A549 (cell line): ENCODE results near the gene EHD2. TPM values are rescaled to one million over a fixed set of nuclear protein-coding genes. Genes with fewer than 3 reads are reported as not detected.
A peak's percentile ranks its signal among the peaks of the same experiment; 100 is the strongest.
"Not testable (repeated sequence)": the region's sequence is repeated elsewhere in the genome, so short reads cannot be mapped to it uniquely, and the experiment has no call there.

Experiments used
- ATAC-seq, 2 experiments: fragments of 200-7000 bp in 1 of 2; fragments of >200 bp in 1 of 2; cut with Nextera tagmentation in 1 of 2; cut with Tn5 transposase in 1 of 2; 3 replicates each; pipeline versions ENCODE4 v1.8.0 to v1.9.1; 2018 to 2020; ENCODE audit warnings: mild to moderate bottlenecking in 1 of 2, moderate library complexity in 1 of 2
- CTCF ChIA-PET: fragments of 300-600 bp; sonication (Branson Sonifier 250); formaldehyde crosslinking; extraction: SDS; loops from one replicate; lab custom pipeline; 2021; ENCODE audit warnings: antibody characterized with exemption, inconsistent platforms; lab: Yijun Ruan, JAX
- POLR2A ChIA-PET: fragments of 350-600 bp; formaldehyde crosslinking; extraction: SDS; loops from one replicate; lab custom pipeline; 2021; ENCODE audit warnings: antibody characterized with exemption, inconsistent platforms; lab: Yijun Ruan, JAX
- DNase-seq, 2 experiments: peaks; one replicate each; pipeline versions ENCODE4 v3.0.0 to v3.0.0-alpha.2; 2011 to 2016; ENCODE audit warnings: low read depth in 1 of 2, low spot score in 1 of 2
- FAIRE-seq: peaks from 2 replicates; lab custom pipeline; 2011; peaks lifted over from hg19 to GRCh38; lab: Jason Lieb, UNC
- H3K27ac ChIP-seq, 2 experiments: fragments of >200 bp; sonication (Bioruptor Twin); formaldehyde crosslinking; 3 replicates each; pipeline ENCODE4 v1.5.1; 2016 to 2017
- H3K4me1 ChIP-seq: fragments of >200 bp; sonication (Bioruptor Twin); formaldehyde crosslinking; 3 replicates; pipeline ENCODE4 v1.6.1; 2016
- H3K4me2 ChIP-seq: fragments of >200 bp; sonication (Bioruptor Twin); formaldehyde crosslinking; 3 replicates; pipeline ENCODE4 v1.6.1; 2016
- H3K4me3 ChIP-seq: fragments of >200 bp; sonication (Bioruptor Twin); formaldehyde crosslinking; 3 replicates; pipeline ENCODE4 v1.5.1; 2016
- H3K9me3 ChIP-seq: fragments of >200 bp; sonication (Bioruptor Twin); formaldehyde crosslinking; 3 replicates; pipeline ENCODE4 v1.6.1; 2016
- BHLHE40 ChIP-seq: IDR thresholded peaks from 2 replicates; pipeline ENCODE4 v1.6.1; 2012; ENCODE audit warnings: low read depth, low read length, inconsistent platforms
- GATA3 ChIP-seq: IDR thresholded peaks from 2 replicates; pipeline ENCODE4 v1.6.1; 2012; ENCODE audit warnings: borderline replicate concordance
- HOXB5 ChIP-seq: fragments of 250-450 bp; sonication (Bioruptor Pico); IDR thresholded peaks from 2 replicates; pipeline ENCODE4 v1.5.0; 2020; ENCODE audit warnings: mild to moderate bottlenecking, moderate library complexity
- JUN ChIP-seq, 2 experiments: fragments of >200 bp; sonication (Bioruptor Twin); formaldehyde crosslinking; IDR thresholded peaks; 2 replicates in 1 of 2; 3 replicates in 1 of 2; pipeline ENCODE4 v1.6.1; 2016 to 2017
- KDM1A ChIP-seq: fragments of 200-600 bp; sonication (generic); IDR thresholded peaks from 2 replicates; pipeline ENCODE4 v1.6.1; 2016; ENCODE audit warnings: low read depth, mild to moderate bottlenecking
- KDM5A ChIP-seq: fragments of 200-600 bp; sonication (generic); IDR thresholded peaks from 2 replicates; pipeline ENCODE4 v1.6.1; 2016; ENCODE audit warnings: antibody characterized with exemption, mild to moderate bottlenecking
- MAZ ChIP-seq: fragments of 150-350 bp; IDR thresholded peaks from 2 replicates; pipeline ENCODE4 v1.6.1; 2014; ENCODE audit warnings: antibody characterized with exemption, low read depth, low read length, borderline replicate concordance
- NR3C1 ChIP-seq: fragments of >200 bp; sonication (Bioruptor Twin); formaldehyde crosslinking; IDR thresholded peaks from 3 replicates; pipeline ENCODE4 v1.6.1; 2017
- PHF8 ChIP-seq: fragments of 200-600 bp; sonication (generic); IDR thresholded peaks from 2 replicates; pipeline ENCODE4 v1.6.1; 2016; ENCODE audit warnings: low read depth, mild to moderate bottlenecking, antibody characterized with exemption, moderate library complexity, borderline replicate concordance
- POLR2A ChIP-seq: IDR thresholded peaks from 2 replicates; pipeline ENCODE4 v1.6.1; 2012; ENCODE audit warnings: mild to moderate bottlenecking, low read length
- RFX5 ChIP-seq: fragments of 450-650 bp; IDR thresholded peaks from 2 replicates; pipeline ENCODE4 v1.7.1; 2014; ENCODE audit warnings: antibody characterized with exemption, mild to moderate bottlenecking, moderate library complexity
- SREBF2 ChIP-seq: fragments of 450-650 bp; IDR thresholded peaks from 2 replicates; pipeline ENCODE4 v1.6.1; 2014; ENCODE audit warnings: mild to moderate bottlenecking, moderate library complexity
- WGBS: methylation state at CpG from one replicate; pipeline ENCODE4 v1.1.6; 2017; ENCODE audit errors: missing lambda C conversion rate; 5-methylcytosine and 5-hydroxymethylcytosine counted together
- polyA plus RNA-seq, 4 experiments: library from polyadenylated mRNA; depleted of rRNA in 3 of 4; stranded (reverse); fragments of >200 nt; fragmentation: RNase III in 1 of 4; extraction: RNeasy Plus Mini Kit Qiagen cat#74134 plus additional on column Dnase treatment in 1 of 4; gene quantifications; 2 replicates in 3 of 4; 3 replicates in 1 of 4; pipeline ENCODE4 v1.2.3, GENCODE V29; 2011 to 2017
- TF ChIP-seq, protein P1 (sequence below): IDR thresholded peaks from 2 replicates; pipeline ENCODE4 v1.6.1; 2012
- TF ChIP-seq, protein P2 (sequence below): IDR thresholded peaks from 2 replicates; pipeline ENCODE4 v1.6.1; 2012; ENCODE audit warnings: low read depth, borderline replicate concordance
- TF ChIP-seq, protein P3 (sequence below): fragments of >200 bp; sonication (Bioruptor Twin); formaldehyde crosslinking; IDR thresholded peaks from 3 replicates; pipeline ENCODE4 v1.5.1; 2016
- TF ChIP-seq, protein P4 (sequence below): fragments of >200 bp; sonication (Bioruptor Twin); formaldehyde crosslinking; IDR thresholded peaks from 3 replicates; pipeline ENCODE4 v1.6.1; 2016
- TF ChIP-seq, protein P5 (sequence below): IDR thresholded peaks from 2 replicates; pipeline ENCODE4 v1.6.1; 2012

The EHD2 gene
- polyA plus RNA-seq, 2 of the 4 experiments (the other 2 are of a cell fraction) = 32.3 to 105 TPM

DNA sequence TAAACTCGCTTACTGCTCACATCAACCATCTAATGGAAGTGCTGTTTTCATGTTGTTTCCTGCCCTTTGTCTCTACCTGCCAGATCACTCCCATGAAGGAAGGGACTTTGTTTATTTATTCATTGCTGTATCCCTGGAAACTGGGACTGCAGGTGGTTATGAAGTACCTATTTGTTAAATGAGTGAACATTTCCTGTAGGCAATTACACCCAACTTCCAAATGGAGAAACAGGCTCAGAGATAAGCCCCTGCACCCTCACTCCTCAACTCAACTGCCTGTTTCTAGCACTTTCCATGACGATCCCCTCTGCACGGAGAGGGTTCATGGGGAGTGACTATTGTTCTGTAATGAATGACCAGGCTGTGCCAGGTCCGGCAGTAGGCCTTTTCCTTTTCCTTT lies 63.3 kb downstream of the EHD2 start:
- ATAC-seq (no peak), FAIRE-seq (peak; percentile 13), DNase-seq (peak in 1 of 2 experiments; percentile 61)
- no peaks in the 10 kb centered on the region for H3K9me3 ChIP-seq
- ChIA-PET POLR2A (no interaction called here), CTCF (interaction anchor here (1.1 to 4.8 kb wide), 6 partner anchors 10 to 87 kb away, joined by 3 to 26 read pairs (median 9); partner anchors contain the start of gene EHD2)
- no peak overlapping the region for H3K27ac ChIP-seq
- H3K4me3 ChIP-seq = no peak overlapping the region
- H3K4me1 ChIP-seq = peaks cover 16% of the 10 kb centered on the region
- TF ChIP-seq NR3C1 = no peak
- H3K4me2 ChIP-seq = no peak overlapping the region
- 83% methylated on average over 4 of the region's 4 CpGs for WGBS

DNA sequence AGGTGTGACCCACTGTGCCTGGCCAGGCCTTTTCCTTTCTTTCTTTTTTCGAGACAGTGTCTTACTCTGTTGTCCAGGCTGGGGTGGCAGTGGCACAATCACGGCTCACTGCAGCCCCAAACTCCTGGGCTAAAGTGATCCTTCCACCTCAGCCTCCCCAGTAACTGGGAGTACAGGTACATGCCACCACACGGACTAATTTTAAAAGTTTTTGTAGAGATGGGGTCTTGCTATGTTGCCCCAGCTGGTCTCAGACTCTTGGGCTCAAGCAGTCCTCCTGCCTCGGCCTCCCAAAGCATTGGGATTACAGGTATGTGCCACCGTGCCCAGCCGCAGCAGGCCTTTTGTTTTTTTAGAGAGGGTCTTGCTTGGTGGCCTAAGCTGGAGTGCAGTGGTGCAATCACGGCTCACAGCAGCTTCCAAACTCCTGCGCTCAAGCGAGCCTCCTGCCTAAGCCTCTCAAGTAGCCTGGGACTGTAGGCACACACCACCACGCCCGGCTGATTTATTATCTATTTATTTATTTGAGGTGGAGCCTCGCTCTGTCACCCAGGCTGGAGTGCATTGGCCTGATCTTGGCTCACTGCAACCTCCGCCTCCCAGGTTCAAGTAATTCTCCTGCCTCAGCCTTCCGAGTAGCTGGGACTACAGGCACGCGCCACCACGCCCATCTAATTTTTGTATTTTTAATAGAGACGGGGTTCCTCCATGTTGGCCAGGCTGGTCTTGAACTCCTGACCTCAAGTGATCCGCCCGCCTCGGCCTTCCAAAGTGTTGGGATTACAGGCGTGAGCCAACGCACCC lies 64.2 kb downstream of the EHD2 start:
- Histone ChIP-seq H3K4me3 (peak overlapping the region; percentile 79), H3K27ac (peak overlapping the region; percentile 90 to 94), H3K4me2 (peak overlapping the region; percentile 90), H3K4me1 (peaks cover 16% of the 10 kb centered on the region)
- TF ChIP-seq KDM1A = 0 out of 2 replicates have a peak, but pooled peaks have one; percentile 16
- ChIA-PET CTCF (interaction anchor here (0.9 to 4.8 kb wide), 5 partner anchors 10 to 349 kb away, joined by 3 to 26 read pairs (median 11); no protein-coding TSS in a partner anchor), POLR2A (interaction anchor here (0.6 to 0.7 kb wide), 2 partner anchors 13 to 32 kb away, joined by 3 read pairs; partner anchors contain the start of gene NOP53)
- ATAC-seq, DNase-seq, H3K9me3 ChIP-seq, FAIRE-seq: not testable (repeated sequence)
- WGBS = 65% methylated on average over 23 of the region's 23 CpGs

DNA sequence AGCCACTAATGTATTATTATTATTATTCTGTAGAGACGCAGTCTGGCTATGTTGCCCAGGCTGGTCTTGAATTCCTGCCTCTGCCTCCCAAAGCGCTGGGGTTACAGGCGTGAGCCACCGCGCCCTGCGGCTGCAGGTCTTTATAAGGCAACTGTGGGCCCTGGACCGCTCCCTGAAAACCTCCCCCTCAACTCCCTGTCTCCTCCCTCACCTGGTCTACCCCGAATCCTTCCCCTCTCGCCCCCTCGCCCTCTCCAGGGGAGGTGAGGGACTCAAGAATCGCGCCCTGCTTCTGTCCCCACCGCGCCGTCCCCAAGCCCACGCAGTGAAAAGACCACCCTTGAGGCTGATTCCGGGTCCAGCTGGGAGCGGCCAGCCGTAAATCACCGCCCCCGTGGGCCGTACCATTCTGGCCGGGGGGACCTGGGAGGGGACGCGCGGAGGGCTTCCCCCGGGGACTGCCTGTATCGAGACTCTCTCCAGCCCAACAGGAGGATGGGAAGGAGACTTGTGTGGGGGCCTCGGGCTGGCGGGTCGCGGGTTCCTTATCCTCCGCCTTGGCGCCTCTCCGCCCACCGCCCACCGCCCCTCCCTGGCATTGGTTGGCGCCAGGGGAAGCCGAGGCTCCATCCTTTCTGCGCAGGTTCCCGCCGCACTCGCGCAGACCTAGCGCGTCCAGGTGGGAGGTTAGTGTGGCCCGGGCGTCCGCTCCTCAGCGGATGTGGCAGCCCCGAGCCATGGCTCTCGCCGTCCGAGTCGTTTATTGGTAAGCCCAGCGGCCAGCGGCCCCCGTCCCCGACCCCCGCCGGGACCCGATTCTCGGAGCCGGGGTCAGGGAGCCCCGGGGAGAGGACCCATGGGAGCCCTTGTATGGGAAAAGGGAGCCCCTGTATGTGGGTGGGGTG lies 65.1 kb downstream of the EHD2 start, which contains the start of gene SELENOW:
TSS of gene SELENOW (plus strand) at position 655 of the 905 bp plus-strand sequence. CDS start at position 738, 83 bp downstream.
- DNase-seq (peak; percentile 83 to 90), ATAC-seq (peak; percentile 88 to 95)
- POLR2A ChIA-PET = interaction anchor here (0.6 to 0.7 kb wide), 2 partner anchors 12 to 33 kb away, joined by 3 read pairs; partner anchors contain the start of gene NOP53
- TF ChIP-seq, protein P1, sequence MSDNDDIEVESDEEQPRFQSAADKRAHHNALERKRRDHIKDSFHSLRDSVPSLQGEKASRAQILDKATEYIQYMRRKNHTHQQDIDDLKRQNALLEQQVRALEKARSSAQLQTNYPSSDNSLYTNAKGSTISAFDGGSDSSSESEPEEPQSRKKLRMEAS = peak; percentile 80
- TF ChIP-seq MAZ (peak; percentile 53; the same call in 1 of the 2 replicates), RFX5 (no peak; the same call in 1 of the 2 replicates), BHLHE40 (peak; percentile 82), JUN (IDR thresholded peaks at IDR 0.05) (peak; percentile 77 to 92), POLR2A (peak; percentile 99), HOXB5 (CRISPR knock-in tag) (0 out of 2 replicates have a peak, but pooled peaks have one; percentile 38), KDM1A (0 out of 2 replicates have a peak, but pooled peaks have one; percentile 23), SREBF2 (no peak), GATA3 (peak; percentile 92), PHF8 (peak; percentile 83; the same call in 1 of the 2 replicates), KDM5A (no peak)
- TF ChIP-seq, protein P2, sequence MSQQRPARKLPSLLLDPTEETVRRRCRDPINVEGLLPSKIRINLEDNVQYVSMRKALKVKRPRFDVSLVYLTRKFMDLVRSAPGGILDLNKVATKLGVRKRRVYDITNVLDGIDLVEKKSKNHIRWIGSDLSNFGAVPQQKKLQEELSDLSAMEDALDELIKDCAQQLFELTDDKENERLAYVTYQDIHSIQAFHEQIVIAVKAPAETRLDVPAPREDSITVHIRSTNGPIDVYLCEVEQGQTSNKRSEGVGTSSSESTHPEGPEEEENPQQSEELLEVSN = peak; percentile 9; the same call in 1 of the 2 replicates
- TF ChIP-seq, protein P3, sequence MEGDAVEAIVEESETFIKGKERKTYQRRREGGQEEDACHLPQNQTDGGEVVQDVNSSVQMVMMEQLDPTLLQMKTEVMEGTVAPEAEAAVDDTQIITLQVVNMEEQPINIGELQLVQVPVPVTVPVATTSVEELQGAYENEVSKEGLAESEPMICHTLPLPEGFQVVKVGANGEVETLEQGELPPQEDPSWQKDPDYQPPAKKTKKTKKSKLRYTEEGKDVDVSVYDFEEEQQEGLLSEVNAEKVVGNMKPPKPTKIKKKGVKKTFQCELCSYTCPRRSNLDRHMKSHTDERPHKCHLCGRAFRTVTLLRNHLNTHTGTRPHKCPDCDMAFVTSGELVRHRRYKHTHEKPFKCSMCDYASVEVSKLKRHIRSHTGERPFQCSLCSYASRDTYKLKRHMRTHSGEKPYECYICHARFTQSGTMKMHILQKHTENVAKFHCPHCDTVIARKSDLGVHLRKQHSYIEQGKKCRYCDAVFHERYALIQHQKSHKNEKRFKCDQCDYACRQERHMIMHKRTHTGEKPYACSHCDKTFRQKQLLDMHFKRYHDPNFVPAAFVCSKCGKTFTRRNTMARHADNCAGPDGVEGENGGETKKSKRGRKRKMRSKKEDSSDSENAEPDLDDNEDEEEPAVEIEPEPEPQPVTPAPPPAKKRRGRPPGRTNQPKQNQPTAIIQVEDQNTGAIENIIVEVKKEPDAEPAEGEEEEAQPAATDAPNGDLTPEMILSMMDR = no peak
- TF ChIP-seq, protein P4, sequence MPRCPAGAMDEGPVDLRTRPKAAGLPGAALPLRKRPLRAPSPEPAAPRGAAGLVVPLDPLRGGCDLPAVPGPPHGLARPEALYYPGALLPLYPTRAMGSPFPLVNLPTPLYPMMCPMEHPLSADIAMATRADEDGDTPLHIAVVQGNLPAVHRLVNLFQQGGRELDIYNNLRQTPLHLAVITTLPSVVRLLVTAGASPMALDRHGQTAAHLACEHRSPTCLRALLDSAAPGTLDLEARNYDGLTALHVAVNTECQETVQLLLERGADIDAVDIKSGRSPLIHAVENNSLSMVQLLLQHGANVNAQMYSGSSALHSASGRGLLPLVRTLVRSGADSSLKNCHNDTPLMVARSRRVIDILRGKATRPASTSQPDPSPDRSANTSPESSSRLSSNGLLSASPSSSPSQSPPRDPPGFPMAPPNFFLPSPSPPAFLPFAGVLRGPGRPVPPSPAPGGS = peak; percentile 90
- TF ChIP-seq, protein P5, sequence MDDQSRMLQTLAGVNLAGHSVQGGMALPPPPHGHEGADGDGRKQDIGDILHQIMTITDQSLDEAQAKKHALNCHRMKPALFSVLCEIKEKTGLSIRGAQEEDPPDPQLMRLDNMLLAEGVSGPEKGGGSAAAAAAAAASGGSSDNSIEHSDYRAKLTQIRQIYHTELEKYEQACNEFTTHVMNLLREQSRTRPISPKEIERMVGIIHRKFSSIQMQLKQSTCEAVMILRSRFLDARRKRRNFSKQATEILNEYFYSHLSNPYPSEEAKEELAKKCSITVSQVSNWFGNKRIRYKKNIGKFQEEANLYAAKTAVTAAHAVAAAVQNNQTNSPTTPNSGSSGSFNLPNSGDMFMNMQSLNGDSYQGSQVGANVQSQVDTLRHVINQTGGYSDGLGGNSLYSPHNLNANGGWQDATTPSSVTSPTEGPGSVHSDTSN = peak; percentile 72; the same call in 1 of the 2 replicates
- TF ChIP-seq, all 56 proteins: peak for 12
- Histone ChIP-seq H3K9me3 (no peaks in the 10 kb centered on the region), H3K4me2 (peak within 1 kb of the TSS; percentile 90), H3K27ac (peak within 1 kb of the TSS; percentile 90 to 94), H3K4me1 (peaks cover 16% of the 10 kb centered on the region), H3K4me3 (peak within 1 kb of the TSS; percentile 79)
- no peak for FAIRE-seq
- CTCF ChIA-PET = interaction anchor here (1.1 to 4.8 kb wide), 4 partner anchors 10 to 350 kb away, joined by 3 to 26 read pairs (median 12); no protein-coding TSS in a partner anchor
- under 1% methylated on average over 38 of the region's 65 CpGs for WGBS
